WI38 (cell line): ENCODE measurements around the gene RBMS3.

Source experiments
- H3K4me3 ChIP-seq: 2 replicates; pipeline ENCODE4 v1.5.1; 2011; ENCODE audit warnings: low read depth, mild to moderate bottlenecking, control low read depth, low read length
- CTCF ChIP-seq: IDR thresholded peaks from 2 replicates; pipeline ENCODE4 v1.5.1; 2012; ENCODE audit warnings: low read depth, mild to moderate bottlenecking, control low read depth, low read length

RBMS3 gene

GRCh38 chr3:29880809-29881208, 599.9 kb downstream of the RBMS3 start:
- TF ChIP-seq CTCF: no peak
- no peak overlapping the region for H3K4me3 ChIP-seq

GRCh38 chr3:29887451-29887850, 606.6 kb downstream of the RBMS3 start:
- H3K4me3 ChIP-seq: no peak overlapping the region
- no peak for TF ChIP-seq CTCF

GRCh38 chr3:29889215-29889614, 608.3 kb downstream of the RBMS3 start:
- TF ChIP-seq CTCF: no peak
- no peak overlapping the region for H3K4me3 ChIP-seq

GRCh38 chr3:29890801-29891200, 609.9 kb downstream of the RBMS3 start:
- no peak for TF ChIP-seq CTCF
- H3K4me3 ChIP-seq: no peak overlapping the region

- TF ChIP-seq CTCF: no peak
- H3K4me3 ChIP-seq: no peak overlapping the region
Observed at GRCh38 chr3:29892976-29893554, 612.2 kb downstream of the RBMS3 start.

GRCh38 chr3:29896856-29897255, 616.0 kb downstream of the RBMS3 start:
- no peak overlapping the region for H3K4me3 ChIP-seq
- TF ChIP-seq CTCF: no peak

GRCh38 chr3:29898171-29898965, 617.5 kb downstream of the RBMS3 start:
- H3K4me3 ChIP-seq: no peak overlapping the region
- no peak for TF ChIP-seq CTCF
